GM23248 (cell line): Measurements from ENCODE around the gene KRTAP5-5. TPM values are rescaled to one million over a fixed set of nuclear protein-coding genes. Genes with fewer than 3 reads are reported as not detected.

Source experiments
- DNase-seq: peaks from one replicate; pipeline ENCODE4 v3.0.0-alpha.2; 2015
- H2AFZ ChIP-seq: fragments of 200-600 bp; sonication (generic); 2 replicates; pipeline ENCODE4 v1.6.1; 2016; ENCODE audit warnings: antibody characterized with exemption
- H3F3A ChIP-seq: fragments of 200-600 bp; sonication (generic); 2 replicates; pipeline ENCODE4 v1.6.1; 2016; ENCODE audit warnings: mild to moderate bottlenecking, antibody characterized with exemption, mixed run types; ENCODE audit not compliant: insufficient read depth
- H3K27ac ChIP-seq: fragments of 200-600 bp; sonication (generic); 2 replicates; pipeline ENCODE4 v1.5.1; 2016; ENCODE audit warnings: mild to moderate bottlenecking
- H3K27me3 ChIP-seq: fragments of 200-600 bp; sonication (generic); replicated peaks from 2 replicates; pipeline ENCODE4 v1.6.1; 2016; ENCODE audit warnings: mild to moderate bottlenecking; ENCODE audit not compliant: insufficient read depth
- H3K36me3 ChIP-seq: fragments of 200-600 bp; sonication (generic); 2 replicates; pipeline ENCODE4 v1.6.1; 2016; ENCODE audit warnings: low read depth, mild to moderate bottlenecking
- H3K4me1 ChIP-seq: fragments of 200-600 bp; sonication (generic); 2 replicates; pipeline ENCODE4 v1.6.1; 2016; ENCODE audit warnings: mild to moderate bottlenecking; ENCODE audit not compliant: insufficient read depth
- H3K4me2 ChIP-seq: fragments of 200-600 bp; sonication (generic); one replicate; pipeline ENCODE4 v1.6.1; 2016; ENCODE audit warnings: mild to moderate bottlenecking; ENCODE audit not compliant: unreplicated experiment
- H3K4me3 ChIP-seq: fragments of 200-600 bp; sonication (generic); 2 replicates; pipeline ENCODE4 v1.5.1; 2016; ENCODE audit warnings: mild to moderate bottlenecking
- H3K79me2 ChIP-seq: fragments of 200-600 bp; sonication (generic); 2 replicates; pipeline ENCODE4 v1.6.1; 2016; ENCODE audit warnings: mild to moderate bottlenecking; ENCODE audit not compliant: insufficient read depth
- H3K9ac ChIP-seq: fragments of 200-600 bp; sonication (generic); 2 replicates; pipeline ENCODE4 v1.6.1; 2016; ENCODE audit warnings: mild to moderate bottlenecking
- H3K9me2 ChIP-seq: fragments of 200-600 bp; sonication (generic); 2 replicates; pipeline ENCODE4 v1.6.1; 2016; ENCODE audit warnings: mixed run types, mild to moderate bottlenecking, moderate library complexity; ENCODE audit not compliant: insufficient read depth
- H3K9me3 ChIP-seq: fragments of 200-600 bp; sonication (generic); one replicate; pipeline ENCODE4 v1.6.1; 2017; ENCODE audit warnings: low read depth
- H4K20me1 ChIP-seq: fragments of 200-600 bp; sonication (generic); 2 replicates; pipeline ENCODE4 v1.6.0; 2016; ENCODE audit not compliant: insufficient read depth
- EZH2 ChIP-seq: fragments of 200-600 bp; sonication (generic); IDR thresholded peaks from 2 replicates; pipeline ENCODE4 v1.6.1; 2018; ENCODE audit warnings: antibody characterized with exemption, mild to moderate bottlenecking; ENCODE audit not compliant: insufficient read depth, poor library complexity, severe bottlenecking
- EZH2phosphoT487 ChIP-seq: fragments of 200-600 bp; sonication (generic); IDR thresholded peaks from 2 replicates; pipeline ENCODE4 v1.6.1; 2018; ENCODE audit warnings: antibody characterized with exemption, moderate library complexity, mild to moderate bottlenecking, low read depth; ENCODE audit not compliant: insufficient read depth
- WGBS, 2 experiments: methylation state at CpG; one replicate each; pipeline ENCODE4 v1.1.6; 2015 to 2017; ENCODE audit warnings: low lambda C conversion rate in 2 of 2, low coverage in 1 of 2; ENCODE audit errors: missing lambda C conversion rate in 2 of 2; 5-methylcytosine and 5-hydroxymethylcytosine counted together
- in situ Hi-C: fragments of 300-500 bp; cut with MboI; formaldehyde crosslinking; loops from 2 replicates; pipeline ENCODE4 v1.15.0; 2020
- polyA plus RNA-seq: library from polyadenylated mRNA; unstranded; fragments of >200 nt; fragmentation: Nextera tagmentation; extraction: Ambion mirVana; gene quantifications from 2 replicates; pipeline ENCODE4 v1.2.1, GENCODE V29; 2016
- total RNA-seq: library from RNA; depleted of rRNA; stranded (reverse); fragments of >200 nt; shearing (Covaris generic); gene quantifications from 2 replicates; pipeline ENCODE4 v1.2.3, GENCODE V29; 2014

KRTAP5-5 gene
- total and polyA plus RNA-seq, 2 experiments from 2014 or later, result not detected

GRCh38 chr11:1665313-1665712, 35.7 kb downstream of the KRTAP5-5 start:
- Histone ChIP-seq H3K4me3 (no peak overlapping the region), H3K4me2 (no peak overlapping the region), H3K9ac (no peak overlapping the region), H3K27ac (no peak overlapping the region), H3F3A (no peaks in the 10 kb centered on the region), H3K9me3 (no peaks in the 10 kb centered on the region), H3K79me2 (no peaks in the 10 kb centered on the region), H4K20me1 (no peaks in the 10 kb centered on the region), H3K36me3 (no peaks in the 10 kb centered on the region), H3K4me1 (no peaks in the 10 kb centered on the region), H2AFZ (no peak overlapping the region), H3K27me3 (peaks cover 23% of the 10 kb centered on the region), H3K9me2 (no peaks in the 10 kb centered on the region)
- WGBS, 2 experiments, result 61 to 66% methylated on average over 4 to 7 of the region's 8 CpGs
- in situ Hi-C loops, result no loop called here
- no peak for DNase-seq
- TF ChIP-seq EZH2phosphoT487, result no peak

- Histone ChIP-seq H4K20me1 (no peaks in the 10 kb centered on the region), H3F3A (no peaks in the 10 kb centered on the region), H3K36me3 (no peaks in the 10 kb centered on the region), H2AFZ (no peak overlapping the region), H3K79me2 (no peaks in the 10 kb centered on the region), H3K9me3 (no peaks in the 10 kb centered on the region), H3K9ac (no peak overlapping the region), H3K4me2 (no peak overlapping the region), H3K27ac (no peak overlapping the region), H3K9me2 (no peaks in the 10 kb centered on the region), H3K27me3 (peaks cover 36% of the 10 kb centered on the region), H3K4me1 (no peaks in the 10 kb centered on the region), H3K4me3 (no peak overlapping the region)
- DNase-seq, result no peak
- 83 to 86% methylated on average over 17 to 20 of the region's 24 CpGs for WGBS, 2 experiments
- TF ChIP-seq EZH2 (no peak), EZH2phosphoT487 (no peak)
- in situ Hi-C loops, result no loop called here
Observed at GRCh38 chr11:1667121-1667850, 37.7 kb downstream of the KRTAP5-5 start.

- no peak for DNase-seq
- H3K4me3 ChIP-seq, result no peak overlapping the region
- H3K27ac ChIP-seq, result no peak overlapping the region
- H3F3A ChIP-seq, result no peaks in the 10 kb centered on the region
- H3K9ac ChIP-seq, result no peak overlapping the region
- no peaks in the 10 kb centered on the region for H3K9me2 ChIP-seq
- H3K36me3 ChIP-seq, result no peaks in the 10 kb centered on the region
- WGBS, 2 experiments, result 34 to 35% methylated on average over 16 of the region's 16 CpGs
- no peaks in the 10 kb centered on the region for H3K79me2 ChIP-seq
- peaks cover 40% of the 10 kb centered on the region for H3K27me3 ChIP-seq
- no peak overlapping the region for H3K4me2 ChIP-seq
- no peaks in the 10 kb centered on the region for H3K4me1 ChIP-seq
- in situ Hi-C loops, result no loop called here
- H4K20me1 ChIP-seq, result no peaks in the 10 kb centered on the region
- H3K9me3 ChIP-seq, result no peaks in the 10 kb centered on the region
- H2AFZ ChIP-seq, result no peak overlapping the region
- TF ChIP-seq EZH2 (no peak), EZH2phosphoT487 (no peak)
Observed at GRCh38 chr11:1667906-1668305, 38.3 kb downstream of the KRTAP5-5 start.

- no peaks in the 10 kb centered on the region for H3K36me3 ChIP-seq
- TF ChIP-seq EZH2phosphoT487 (no peak), EZH2 (no peak)
- no peak overlapping the region for H3K4me3 ChIP-seq
- H3F3A ChIP-seq, result no peaks in the 10 kb centered on the region
- DNase-seq, result no peak
- no peaks in the 10 kb centered on the region for H3K9me3 ChIP-seq
- peaks cover 51% of the 10 kb centered on the region for H3K27me3 ChIP-seq
- no peaks in the 10 kb centered on the region for H3K9me2 ChIP-seq
- no peaks in the 10 kb centered on the region for H4K20me1 ChIP-seq
- H3K79me2 ChIP-seq, result no peaks in the 10 kb centered on the region
- H3K27ac ChIP-seq, result no peak overlapping the region
- H2AFZ ChIP-seq, result no peak overlapping the region
- WGBS, 2 experiments, result 48 to 52% methylated on average over 13 of the region's 13 CpGs
- no peak overlapping the region for H3K9ac ChIP-seq
- H3K4me2 ChIP-seq, result no peak overlapping the region
- in situ Hi-C loops, result no loop called here
- no peaks in the 10 kb centered on the region for H3K4me1 ChIP-seq
Observed at GRCh38 chr11:1668911-1669473, 39.4 kb downstream of the KRTAP5-5 start.
